Measurements from ENCODE around the gene DNM3. TPM values are rescaled to one million over a fixed set of nuclear protein-coding genes. Genes with fewer than 3 reads are reported as not detected.

Gene DNM3
- total and polyA plus RNA-seq, 9 of the 15 experiments (the other 6 are each of a cell fraction or from before 2014, with no cell fraction given): 0.08 to 0.36 (median 0.22) TPM; not detected in 1

DNA sequence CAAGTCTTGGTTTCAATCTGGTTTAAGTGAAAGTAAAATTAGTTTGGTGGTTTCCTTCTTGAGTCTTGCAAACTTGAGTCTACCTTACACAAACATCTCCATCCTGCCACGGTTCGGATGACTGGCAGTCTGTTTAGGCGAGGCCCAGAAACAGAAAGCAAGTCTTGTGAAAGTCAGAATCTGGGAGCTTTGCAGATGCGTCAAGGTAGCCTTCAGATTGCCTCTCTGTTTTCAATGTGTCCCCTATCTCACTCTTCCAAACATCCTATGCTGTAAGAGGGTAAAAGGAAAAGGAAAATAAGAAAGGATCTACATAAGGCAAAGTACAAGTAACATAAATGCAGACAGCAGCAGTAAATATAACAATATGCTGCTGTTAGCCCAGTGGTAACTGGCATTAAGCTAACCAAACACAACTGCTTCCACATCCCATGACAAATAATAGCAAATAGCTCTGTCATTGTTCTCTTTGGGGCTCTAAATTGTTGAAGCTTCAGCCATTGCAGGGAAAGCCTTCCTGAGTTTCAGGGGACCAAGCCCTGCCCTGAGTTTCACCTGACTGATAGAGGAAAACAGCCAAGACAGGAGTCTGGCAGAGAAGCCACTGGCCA is 552.9 kb downstream of the DNM3 start (continued):
- TF ChIP-seq JUND (IDR thresholded peaks at IDR 0.05; ENCODE audit: borderline replicate concordance, low read depth, low read length) (no peak), JUND (tag; IDR thresholded peaks at IDR 0.05; ENCODE audit: borderline replicate concordance, low read depth, low read length) (no peak), ZNF263 (CRISPR knock-in tag; IDR thresholded peaks at IDR 0.05; ENCODE audit: borderline replicate concordance) (no peak), MAFK (IDR thresholded peaks at IDR 0.05; ENCODE audit: low read length) (0 out of 2 replicates have a peak, but pooled peaks have one; percentile 6), TAF9B (IDR thresholded peaks at IDR 0.05; ENCODE audit: partially characterized antibody) (no peak), NCOA4 (IDR thresholded peaks at IDR 0.05; ENCODE audit: partially characterized antibody) (no peak)

- Histone ChIP-seq H4K20me1 (replicated peaks; ENCODE audit: control insufficient read depth, insufficient read depth, low read length) (no peaks in the 10 kb centered on the region), H3K4me2 (ENCODE audit: insufficient read depth, low read length) (no peak overlapping the region), H3K36me3 (ENCODE audit: control insufficient read depth, insufficient read depth, low read length) (no peaks in the 10 kb centered on the region), H3K9ac (ENCODE audit: insufficient read depth in 1 of 2, low read depth in 2 of 2, low read length in 2 of 2) (no peak overlapping the region), H3K4me1 (replicated peaks in 1 of 2; ENCODE audit: control insufficient read depth in 2 of 2, insufficient read depth in 2 of 2, low read length in 2 of 2) (no peaks in the 10 kb centered on the region), H3K9me3 (replicated peaks; ENCODE audit: control insufficient read depth, insufficient read depth, low read depth, low read length) (no peaks in the 10 kb centered on the region), H3K9me1 (ENCODE audit: control insufficient read depth, insufficient read depth, low read length) (no peaks in the 10 kb centered on the region), H3K27me3 (ENCODE audit: control insufficient read depth in 2 of 2, insufficient read depth in 2 of 2, low read length in 2 of 2) (peaks cover 5 to 8% of the 10 kb centered on the region in 2 experiments; a peak in 2 of 5 replicates), H3K4me3 (no peak overlapping the region), H3K27ac (ENCODE audit: extremely low read depth, low read depth, low read length) (no peak overlapping the region), H3K79me2 (ENCODE audit: control insufficient read depth, insufficient read depth, low read length) (no peaks in the 10 kb centered on the region), H2AFZ (ENCODE audit: low read depth, low read length) (no peak overlapping the region)
- ATAC-seq (no peak), FAIRE-seq (no peak), DNase-seq (ENCODE audit: extremely low read depth in 1 of 4, low spot score in 3 of 4) (no peak)
- CTCF ChIA-PET (ENCODE audit: low intra/inter-chr PET ratio): no interaction called here
- WGBS (ENCODE audit: insufficient coverage, low coverage, missing lambda C conversion rate): 7% methylated on average over 5 of the region's 5 CpGs
- intact Hi-C loops (cut with micrococcal nuclease): loop anchor here (5.0 to 10.0 kb wide), 2 partner anchors 593 to 740 kb away; partner anchors contain the start of gene MYOC
- BruUV-seq (replicated peaks): no TSS peak
- in situ Hi-C loops (cut with MboI): loop anchor here (10.0 kb wide), 1 partner anchor 590 kb away; no protein-coding TSS in a partner anchor
- POLR2A ChIA-PET: interaction anchor here (0.8 to 1.2 kb wide), 2 partner anchors 10 to 610 kb away, joined by 3 to 4 read pairs; no protein-coding TSS in a partner anchor
- TF ChIP-seq RREB1 (CRISPR knock-in tag; IDR thresholded peaks at IDR 0.05) (no peak), TEAD2 (tag; IDR thresholded peaks at IDR 0.05) (no peak), SUPT5H (IDR thresholded peaks at IDR 0.05) (no peak), TAF9B (IDR thresholded peaks at IDR 0.05; ENCODE audit: partially characterized antibody) (no peak), MAFF (IDR thresholded peaks at IDR 0.05; ENCODE audit: low read length) (no peak), ZNF696 (CRISPR knock-in tag; conservative IDR thresholded peaks at IDR 0.05) (no peak), NUFIP1 (IDR thresholded peaks at IDR 0.05; ENCODE audit: partially characterized antibody) (no peak), ZNF239 (CRISPR knock-in tag; IDR thresholded peaks at IDR 0.05) (no peak), NR1H2 (CRISPR knock-in tag; IDR thresholded peaks at IDR 0.05) (no peak), HDAC6 (IDR thresholded peaks at IDR 0.05; ENCODE audit: low read depth, low read length) (no peak), BDP1 (IDR thresholded peaks at IDR 0.05; ENCODE audit: insufficient read depth, insufficient read length) (no peak), ZNF347 (CRISPR knock-in tag; IDR thresholded peaks at IDR 0.05; ENCODE audit: low read depth) (no peak), HNRNPK (IDR thresholded peaks at IDR 0.05; ENCODE audit: low read depth, low read length, poor library complexity, severe bottlenecking) (no peak)
These were observed 553.5 kb downstream of the DNM3 start for GRCh38 chr1:172394811-172395210.
